NCI-H510A treated with DMSO at 0.1 percent for 48 hours (cell line): ENCODE data around the gene ASIC2.

Source experiments
- DNase-seq: peaks from one replicate; lab custom pipeline; 2025; lab: John Stamatoyannopoulos, UW

ASIC2 gene

DNA sequence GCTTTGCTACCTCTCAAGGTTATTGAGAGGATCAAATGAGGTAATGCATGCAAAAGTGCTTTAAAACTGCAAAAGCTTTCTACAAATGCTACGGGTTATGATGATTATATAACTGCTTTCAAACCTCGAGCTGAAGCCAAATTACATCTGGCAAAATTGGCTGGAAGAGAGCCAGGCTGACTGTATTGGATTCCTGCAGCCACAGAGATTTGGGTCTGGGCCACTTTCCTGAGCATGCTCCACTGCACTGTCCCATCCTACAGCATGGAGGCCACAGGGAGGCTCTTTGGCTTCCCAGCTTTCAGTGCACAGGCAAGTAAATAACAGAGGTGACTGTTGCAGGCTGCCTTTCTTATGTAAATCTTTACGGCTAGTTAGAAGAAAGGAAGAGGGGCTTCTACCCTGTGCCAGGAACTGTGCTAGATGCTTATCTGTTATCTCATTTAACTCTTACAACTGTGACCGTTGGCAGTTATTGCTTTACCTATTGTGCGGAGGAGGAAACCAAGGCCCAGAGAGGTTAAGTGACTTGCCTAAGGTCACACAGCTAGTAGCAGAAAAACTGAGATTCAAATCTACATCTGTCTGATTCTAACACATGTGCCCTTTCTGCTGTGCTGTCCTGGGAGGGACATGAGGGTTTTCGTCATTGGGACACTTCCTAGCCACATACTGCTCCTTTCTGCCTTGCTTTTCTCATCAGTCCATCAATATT is 179.7 kb downstream of the ASIC2 start:
- DNase-seq, result no peak

DNA sequence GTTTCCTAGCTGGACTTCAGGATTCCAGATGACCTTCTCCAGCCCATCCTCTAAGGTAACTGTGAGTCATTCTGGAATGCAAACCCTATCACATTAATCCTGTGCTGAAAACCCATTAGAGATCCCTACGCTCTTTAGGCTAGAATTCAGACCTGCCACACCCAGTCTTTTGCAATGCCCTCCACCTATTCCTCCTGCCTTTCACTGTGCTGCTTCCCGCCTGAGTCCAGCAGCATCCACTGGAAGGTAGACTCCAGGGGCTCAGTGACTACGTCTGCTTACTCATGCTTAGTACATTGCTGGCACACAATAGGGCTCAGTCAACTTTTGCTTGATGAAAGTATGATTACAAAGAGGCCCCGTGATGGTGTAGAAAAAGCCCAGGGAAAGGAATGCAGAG is 180.3 kb downstream of the ASIC2 start:
- DNase-seq, result no peak

DNA sequence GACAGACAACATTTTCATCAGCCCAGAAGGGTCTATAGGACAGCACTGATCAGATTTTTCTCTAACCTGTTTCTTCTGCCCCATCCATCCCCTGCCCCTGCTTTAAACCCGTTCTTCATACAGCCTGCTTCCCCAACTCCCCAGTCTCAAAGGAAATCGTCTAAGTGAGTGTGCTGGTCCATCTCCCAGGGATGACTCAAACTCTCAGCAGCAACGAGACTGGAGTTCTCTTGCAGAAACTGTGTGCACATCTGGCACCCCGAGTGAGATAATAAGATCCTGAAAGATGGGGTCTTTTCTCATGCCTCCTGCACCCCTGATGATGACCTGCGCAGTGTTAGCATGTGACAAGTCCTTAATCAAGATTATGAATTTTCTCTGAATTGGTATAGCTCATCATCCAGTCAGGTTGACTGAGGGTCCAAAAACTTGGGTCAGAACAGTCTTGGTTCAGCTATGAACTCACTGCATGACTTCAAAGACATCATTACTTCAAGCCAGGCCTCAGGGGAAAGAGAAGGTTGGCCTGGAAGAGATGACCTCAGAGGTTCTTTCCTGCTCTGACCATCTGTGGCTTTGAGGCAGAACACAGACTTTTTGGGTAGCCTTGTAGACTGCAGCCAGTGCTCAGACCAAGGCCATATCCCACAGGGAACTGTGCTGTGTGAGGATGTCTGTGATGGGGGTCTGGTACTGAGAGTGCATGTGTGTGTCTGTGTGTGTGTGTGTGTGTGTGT is 183.6 kb downstream of the ASIC2 start:
- DNase-seq, result no peak

DNA sequence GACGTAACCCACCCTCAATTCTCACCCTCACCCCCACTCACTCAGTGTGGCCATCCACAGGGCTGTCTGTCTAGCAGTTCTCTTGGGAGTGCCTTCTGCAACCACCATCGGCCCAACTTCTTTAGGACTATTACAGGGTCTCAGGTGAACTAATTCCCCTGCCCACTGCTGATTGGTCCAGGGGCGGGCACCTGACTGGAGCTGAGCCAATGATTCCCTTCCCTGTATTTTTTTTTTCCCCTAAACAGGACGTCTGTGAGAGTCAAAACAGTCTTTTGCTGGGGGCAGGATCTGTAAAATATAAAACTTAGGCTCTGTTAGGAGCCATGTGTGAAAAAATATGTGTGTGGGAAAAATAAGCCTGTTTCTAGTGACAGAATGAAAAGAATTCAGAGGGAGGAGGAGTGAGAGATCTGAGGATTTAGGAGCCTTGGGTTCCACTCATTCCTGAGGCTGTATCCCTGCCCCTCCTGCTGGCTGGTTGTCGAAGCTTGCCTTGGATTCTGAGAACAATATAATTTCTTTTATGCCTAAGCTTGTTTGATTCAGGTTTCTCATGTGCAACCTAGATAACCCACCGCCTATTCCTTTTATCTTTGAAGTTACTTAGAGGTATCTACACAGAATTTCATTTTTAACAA is 186.4 kb downstream of the ASIC2 start:
- no peak for DNase-seq

DNA sequence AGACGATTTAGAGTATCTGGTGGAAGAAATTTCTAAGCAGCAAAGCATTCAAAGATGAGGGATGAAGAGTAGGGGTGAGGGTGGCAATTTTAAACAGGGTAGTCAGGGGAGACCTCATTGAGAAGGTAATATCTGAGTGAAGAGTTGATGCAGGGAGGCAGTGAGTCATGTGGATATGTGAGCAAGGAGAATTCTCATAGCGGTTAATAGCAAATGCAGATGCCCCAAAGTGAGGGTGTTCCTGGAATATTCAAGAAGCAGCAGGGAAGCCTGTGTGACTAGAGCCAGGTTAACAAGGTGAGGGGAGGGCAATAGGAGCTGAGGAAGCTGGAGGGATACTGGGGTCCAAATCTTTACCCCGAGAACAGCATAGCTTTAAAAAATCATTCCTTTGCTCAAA is 187.2 kb downstream of the ASIC2 start:
- DNase-seq, result no peak

DNA sequence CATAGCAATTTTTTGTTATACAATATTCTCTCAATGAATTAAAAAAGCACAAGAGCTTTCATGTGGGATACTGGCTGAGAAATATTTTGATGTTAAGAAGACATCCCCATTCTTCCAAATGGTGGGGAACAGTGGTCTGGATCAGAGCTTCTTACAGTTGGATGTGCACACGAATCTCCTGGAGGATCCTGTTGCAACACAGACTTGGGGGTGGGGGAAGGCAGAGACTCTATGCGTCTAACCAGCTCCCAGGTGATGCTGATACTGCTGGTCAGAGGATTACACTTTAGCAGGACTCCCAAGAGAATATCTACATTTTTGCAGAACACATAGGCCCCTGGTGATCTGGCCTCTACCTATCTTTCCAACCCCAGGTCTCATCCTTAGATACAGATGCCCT is 193.2 kb downstream of the ASIC2 start:
- no peak for DNase-seq

DNA sequence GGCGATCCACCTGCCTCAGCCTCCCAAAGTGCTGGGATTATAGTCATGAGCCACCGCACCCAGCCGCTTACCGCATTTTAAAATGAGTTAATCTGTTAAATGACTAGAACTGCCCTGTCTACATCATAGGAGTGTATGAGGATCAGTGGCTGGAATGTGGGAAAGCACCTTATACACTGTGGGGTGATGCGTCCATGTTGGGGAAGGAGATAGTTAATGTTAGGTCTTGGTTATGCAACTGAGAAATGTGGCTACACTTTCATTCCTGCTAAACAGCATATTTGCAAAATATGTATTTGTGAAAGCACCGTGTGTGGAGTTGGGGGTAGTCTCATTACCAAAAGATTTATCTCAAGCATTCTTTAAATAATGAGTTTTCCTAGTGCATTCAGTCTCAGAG is 193.8 kb downstream of the ASIC2 start:
- DNase-seq, result no peak

DNA sequence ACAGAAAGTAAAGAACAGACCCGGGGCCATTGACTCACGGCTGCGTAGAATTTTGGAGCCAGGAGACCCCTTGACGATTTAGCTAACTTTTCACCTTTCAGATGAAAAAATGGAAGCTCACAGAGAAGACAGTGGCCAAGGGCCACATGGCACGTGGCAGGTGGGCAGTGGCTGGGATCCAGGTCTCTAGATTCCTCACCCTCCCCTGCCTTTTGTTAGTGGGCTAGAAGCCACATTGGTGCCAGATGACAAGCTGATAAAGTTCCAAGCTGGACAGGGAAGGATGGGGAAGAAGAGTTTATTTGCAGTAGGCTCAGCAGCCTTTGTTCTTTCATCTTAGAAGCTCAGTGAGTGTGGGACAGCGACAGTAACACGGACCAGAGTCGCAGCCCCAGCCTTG is 195.7 kb downstream of the ASIC2 start:
- no peak for DNase-seq

DNA sequence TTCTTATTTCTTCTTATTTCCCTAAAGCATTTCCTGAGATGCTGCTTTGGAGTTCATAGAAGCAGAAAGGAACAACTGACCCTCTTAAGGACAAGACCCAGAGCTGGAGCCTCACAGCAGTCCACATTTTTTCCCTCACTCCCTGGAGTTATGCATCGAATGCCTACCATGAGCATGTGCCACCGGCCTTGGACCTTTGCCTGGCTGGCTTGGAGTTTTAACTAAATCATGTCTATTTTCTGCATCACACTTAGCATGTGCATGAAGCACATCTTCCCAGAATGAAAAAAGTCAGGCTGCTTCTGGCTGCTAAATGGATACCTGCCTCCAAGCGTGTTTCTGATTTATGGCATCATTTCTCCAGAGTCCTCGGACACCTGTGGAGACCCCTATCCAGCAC is 196.9 kb downstream of the ASIC2 start:
- DNase-seq, result no peak

DNA sequence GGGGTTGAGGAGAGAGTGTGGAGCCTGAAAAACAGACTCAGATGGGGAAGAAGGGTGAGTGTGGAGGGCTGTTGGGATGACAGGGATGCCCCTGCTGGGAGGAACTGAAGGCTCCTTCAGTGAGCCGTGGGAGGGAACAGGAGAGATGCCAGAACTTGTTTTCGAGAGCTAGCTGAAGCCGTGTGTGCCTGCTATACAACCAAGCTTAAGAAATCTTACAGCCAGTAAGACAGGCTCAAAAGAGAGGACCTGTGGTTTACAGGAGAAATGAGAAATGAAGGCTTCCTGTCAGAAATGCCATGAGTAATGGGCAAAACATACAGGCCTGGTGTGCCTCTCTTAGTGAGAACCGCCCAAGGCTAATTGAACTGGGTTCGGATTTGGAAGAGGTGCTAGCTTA is 201.8 kb downstream of the ASIC2 start:
- DNase-seq, result no peak

DNA sequence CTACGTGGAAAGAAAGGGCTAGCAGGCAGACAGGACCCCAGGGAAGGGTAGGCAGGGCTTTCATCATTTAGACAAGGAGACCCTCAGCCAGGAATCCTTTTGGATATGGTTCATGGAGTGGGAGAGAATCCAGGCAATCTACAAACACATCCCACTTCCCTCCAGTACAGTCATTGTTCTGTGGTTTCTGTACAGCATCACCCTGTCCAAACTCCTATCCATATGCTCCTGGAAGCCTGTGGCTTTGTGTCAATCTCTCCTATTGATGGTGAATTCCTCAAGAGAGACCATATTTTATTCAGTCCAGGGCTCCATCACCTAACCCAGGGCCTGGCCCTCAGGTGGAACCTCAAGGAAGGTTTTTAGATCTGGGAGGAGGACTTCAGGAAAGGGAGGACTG is 202.3 kb downstream of the ASIC2 start:
- DNase-seq, result no peak

DNA sequence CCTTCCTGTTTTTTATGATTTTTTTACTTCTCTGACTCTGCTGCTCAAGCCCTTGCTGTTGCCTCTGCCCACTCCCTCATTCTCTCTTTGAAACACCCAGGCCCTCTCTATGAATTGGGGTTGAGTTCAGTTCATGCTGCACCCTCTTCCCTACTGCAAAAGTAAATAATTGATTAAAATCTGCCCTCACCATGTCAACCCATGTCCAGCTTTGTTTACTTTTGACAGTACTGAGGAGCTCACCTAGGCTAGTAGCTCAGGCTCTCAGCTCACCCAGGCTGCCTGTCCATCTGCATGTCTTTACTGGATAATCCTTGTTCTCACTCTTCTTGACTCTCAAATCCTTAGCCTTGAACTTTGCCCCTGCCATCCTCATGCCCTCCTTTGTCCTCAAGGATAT is 206.2 kb downstream of the ASIC2 start:
- no peak for DNase-seq

DNA sequence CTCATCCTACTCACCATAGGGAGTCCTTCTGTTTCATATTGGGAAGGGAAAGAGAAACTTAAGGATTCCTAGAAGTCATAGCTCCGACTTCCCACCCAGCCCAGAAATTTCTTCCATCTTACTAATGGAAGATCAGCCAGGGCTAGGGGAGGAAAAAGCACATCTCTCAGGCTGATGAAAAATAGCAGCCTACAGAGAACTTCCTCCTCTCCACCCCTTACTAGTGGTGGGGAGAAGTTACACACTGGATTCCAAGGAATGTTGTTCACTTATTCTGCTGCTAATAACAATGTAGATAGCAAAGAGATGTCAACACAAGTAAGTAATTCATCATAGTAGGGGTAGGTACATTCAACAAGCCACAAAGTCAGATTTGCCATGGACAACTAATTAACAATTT is 207.1 kb downstream of the ASIC2 start:
- no peak for DNase-seq

DNA sequence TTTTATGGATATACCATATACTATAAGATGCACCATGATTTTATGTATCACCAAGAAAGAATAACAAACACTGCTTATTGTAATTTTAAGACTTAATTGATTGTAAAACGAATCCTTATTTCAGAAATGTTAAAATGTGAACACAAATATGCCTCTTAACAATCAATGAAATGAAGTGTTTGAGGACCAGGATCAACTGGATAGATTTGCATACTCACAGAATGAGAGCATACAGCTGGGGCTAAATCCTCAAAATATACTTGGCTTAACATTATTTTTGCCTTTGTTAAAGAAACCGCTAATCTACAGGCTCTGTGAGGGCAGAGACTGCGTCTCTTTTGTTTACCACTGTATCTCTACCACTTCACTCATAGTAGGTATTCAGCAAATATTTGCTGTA is 207.8 kb downstream of the ASIC2 start:
- DNase-seq, result no peak

DNA sequence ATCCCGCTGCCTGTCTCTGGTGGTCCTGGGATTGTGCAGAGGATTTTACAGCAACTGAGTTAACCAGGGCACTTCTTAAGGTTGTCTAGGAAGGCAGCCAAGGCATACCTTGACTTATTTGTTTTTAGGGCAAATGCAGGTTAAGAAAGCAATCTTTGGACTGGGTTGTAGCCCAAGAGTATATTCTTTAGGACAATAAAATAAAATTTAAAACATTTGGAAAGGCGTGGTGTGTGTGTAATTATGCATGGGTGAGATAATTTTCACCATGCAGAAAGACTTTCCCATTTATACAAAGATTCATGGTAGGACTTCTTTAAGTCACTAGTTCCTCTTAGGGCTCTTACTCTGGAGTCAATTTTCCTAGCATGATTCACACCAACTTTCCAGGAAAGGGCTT is 208.3 kb downstream of the ASIC2 start:
- no peak for DNase-seq

DNA sequence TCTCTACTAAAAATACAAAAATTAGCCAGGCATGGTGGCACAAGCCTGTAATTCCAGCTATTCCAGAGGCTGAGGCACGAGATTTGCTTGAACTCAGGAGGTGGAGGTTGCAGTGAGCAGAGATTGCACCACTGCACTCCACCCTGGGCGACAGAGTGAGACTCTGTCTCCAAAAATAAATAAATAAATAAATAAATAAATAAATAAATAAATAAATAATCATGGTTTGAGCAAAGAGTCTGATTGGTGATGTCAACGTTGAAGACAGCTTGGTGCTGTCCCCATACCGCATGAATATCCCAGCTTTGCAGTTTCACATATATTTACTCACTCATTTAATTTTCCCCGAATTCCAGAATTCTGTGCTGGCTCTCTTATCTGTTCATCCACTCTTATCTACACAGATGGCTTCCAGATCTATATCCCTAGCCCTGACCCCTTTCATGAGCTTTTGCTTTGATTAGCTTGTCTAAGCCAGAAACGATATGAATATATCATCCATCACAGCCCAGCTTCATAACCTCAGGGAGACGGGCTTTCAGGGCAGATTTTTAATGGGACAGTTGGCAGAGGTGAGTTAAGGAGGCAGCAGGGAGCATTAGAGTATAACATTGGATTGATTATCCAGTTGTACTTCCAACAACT is 210.4 kb downstream of the ASIC2 start:
- DNase-seq, result no peak

DNA sequence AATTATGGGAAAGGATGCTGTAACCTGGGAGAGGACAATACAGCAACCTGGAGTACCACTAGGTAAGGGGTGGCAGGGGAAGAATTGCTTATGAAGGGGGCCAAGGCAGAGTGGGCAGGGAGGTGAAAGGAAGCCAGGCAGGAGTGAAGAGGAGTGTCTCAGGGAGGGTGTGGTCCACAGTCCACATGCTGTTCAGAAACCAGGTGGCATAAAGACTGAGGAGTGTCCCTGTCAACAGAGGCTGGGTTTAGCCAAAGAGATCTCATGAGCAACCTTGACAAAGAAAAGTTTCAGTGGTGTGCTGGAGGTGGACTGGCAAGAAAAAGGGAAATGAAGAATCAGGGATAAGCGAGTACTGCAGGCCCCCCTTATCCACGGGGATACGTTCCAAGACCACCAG is 213.0 kb downstream of the ASIC2 start:
- no peak for DNase-seq

DNA sequence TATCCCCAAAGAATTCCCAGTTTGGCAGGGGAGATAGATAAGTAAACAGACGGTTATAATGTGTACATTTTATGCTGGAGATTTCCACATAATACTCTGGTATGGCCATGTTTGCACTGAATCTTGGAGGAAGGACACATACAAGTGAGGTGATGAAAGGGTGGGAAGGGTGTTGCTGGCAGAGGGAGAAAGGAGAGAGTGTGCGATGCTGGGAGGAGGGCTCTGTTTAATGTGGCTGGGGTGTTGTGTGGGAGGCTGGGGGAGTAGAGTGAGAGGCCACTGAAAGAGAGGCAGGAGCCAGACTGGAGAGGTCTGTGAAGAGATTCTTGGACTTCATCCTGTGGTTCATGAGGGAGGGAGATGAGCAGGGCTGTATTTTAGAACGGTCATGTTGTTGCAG is 213.9 kb downstream of the ASIC2 start:
- no peak for DNase-seq

DNA sequence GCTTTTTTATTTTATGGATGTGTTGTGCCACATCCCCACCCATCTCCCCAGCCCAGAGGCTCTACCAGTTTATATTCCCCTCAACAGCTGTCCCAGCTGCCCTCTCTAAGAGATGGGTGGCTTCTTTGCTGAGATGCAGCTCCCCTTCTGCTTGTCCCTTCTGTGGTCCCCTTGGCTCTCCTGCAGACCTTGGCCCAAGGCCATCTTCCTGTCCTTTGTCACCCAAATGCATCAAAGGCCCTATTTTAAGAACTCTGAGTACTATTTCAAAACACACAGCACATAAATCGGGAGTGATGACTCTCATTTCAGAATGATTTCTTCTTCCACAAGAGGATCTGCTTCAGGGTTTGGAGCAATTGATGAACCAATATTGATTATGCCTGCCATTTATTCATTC is 216.1 kb downstream of the ASIC2 start:
- DNase-seq, result no peak

DNA sequence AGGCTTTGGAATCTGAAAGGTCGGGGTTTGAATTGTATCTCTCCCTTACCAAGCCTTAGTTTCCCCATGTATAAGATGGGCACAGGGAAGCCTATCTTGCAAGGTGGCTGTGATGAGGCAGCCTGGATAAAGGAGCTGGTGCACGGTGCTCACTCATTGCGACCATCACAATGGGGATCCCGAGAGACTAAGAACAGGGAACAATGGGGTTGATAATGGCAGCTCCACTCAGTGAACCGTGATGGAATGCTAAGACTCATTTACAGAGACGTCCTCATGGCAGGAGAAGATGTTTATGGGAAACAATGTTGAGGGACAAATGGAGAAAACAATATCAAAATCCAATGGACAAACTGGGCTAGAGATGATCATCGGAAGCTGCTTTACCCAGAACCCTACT is 219.7 kb downstream of the ASIC2 start:
- no peak for DNase-seq

DNA sequence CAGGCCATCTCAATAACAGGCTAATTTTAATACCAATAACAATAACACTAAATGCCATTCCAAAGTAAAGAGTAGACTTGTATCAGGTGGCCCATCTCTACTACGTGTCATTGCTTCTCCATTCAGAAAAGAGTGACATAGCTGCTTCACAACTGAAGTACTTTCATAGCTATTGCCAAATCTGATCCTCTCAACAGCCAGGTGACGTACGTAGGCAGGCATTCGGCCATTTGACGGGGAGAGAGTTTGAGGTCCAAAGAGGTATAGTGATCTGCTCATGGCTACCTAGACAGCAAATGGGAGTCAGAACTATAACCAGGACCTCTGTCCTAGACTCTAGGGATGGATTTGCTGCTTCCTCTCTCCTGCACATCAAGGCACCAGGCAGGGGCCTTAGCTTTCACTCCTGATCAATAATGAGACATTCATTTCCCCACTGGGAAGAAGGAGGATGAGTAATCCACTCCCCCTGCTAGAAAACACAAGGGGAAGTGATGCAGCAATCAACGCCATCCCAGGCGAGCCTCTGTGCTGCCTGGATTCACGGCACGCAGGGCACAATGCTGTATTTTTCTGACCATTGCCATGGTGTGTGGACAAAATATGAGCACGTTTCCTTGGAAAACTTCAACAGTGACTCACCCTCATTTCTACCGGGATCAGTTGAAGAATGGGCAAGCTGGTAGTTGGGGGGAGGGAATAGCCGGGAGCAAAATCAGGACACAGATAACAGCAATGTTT is 220.5 kb downstream of the ASIC2 start:
- no peak for DNase-seq

DNA sequence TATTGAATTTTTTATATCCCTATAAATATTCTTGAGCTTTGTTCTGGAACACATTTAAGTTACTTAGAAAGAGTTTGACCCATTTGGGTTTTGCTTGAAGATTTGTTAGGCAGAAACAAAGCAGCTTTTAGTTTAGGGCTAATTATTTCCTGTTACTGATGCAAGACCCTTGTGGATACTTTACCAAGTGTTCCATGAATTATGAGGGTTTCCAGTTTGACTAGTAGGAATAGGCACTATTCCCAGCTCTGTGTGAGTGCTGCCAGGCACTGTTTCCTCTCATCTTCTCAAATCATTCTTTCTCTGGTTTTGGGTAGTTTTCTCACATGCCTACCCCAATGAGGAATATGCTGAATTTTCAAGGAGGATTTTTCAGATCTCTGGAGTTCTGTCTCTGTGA is 221.4 kb downstream of the ASIC2 start:
- no peak for DNase-seq
